ENCODE measurements around the gene ENTHD1. TPM values are rescaled to one million over a fixed set of nuclear protein-coding genes. Genes with fewer than 3 reads are reported as not detected.

The ENTHD1 gene
- total and polyA plus RNA-seq, 8 donors = 0.16 TPM; not detected in 7

- intact Hi-C loops (cut with DNase I) = no loop called here
- Histone ChIP-seq H3K36me3 (no peaks in the 10 kb centered on the region), H3K27ac (no peak overlapping the region), H3K9me3 (no peaks in the 10 kb centered on the region), H3K4me1 (no peaks in the 10 kb centered on the region), H3K27me3 (peaks cover 0 to 73% of the 10 kb centered on the region in 2 donors), H3K4me3 (no peak overlapping the region)
- no peak for ATAC-seq
- DNase-seq = no peak
- no peak for TF ChIP-seq CTCF (IDR thresholded peaks at IDR 0.05)
These were observed 160.9 kb downstream of the ENTHD1 start for GRCh38 chr22:39732625-39733024.

GRCh38 chr22:39731881-39732555, 161.5 kb downstream of the ENTHD1 start:
- no peaks in the 10 kb centered on the region for H3K36me3 ChIP-seq
- ATAC-seq (no peak), DNase-seq (no peak)
- no peak overlapping the region for H3K27ac ChIP-seq
- no peak for TF ChIP-seq CTCF (IDR thresholded peaks at IDR 0.05)
- H3K4me3 ChIP-seq = no peak overlapping the region
- no peaks in the 10 kb centered on the region for H3K4me1 ChIP-seq
- peaks cover 0 to 76% of the 10 kb centered on the region in 2 donors for H3K27me3 ChIP-seq
- intact Hi-C loops (cut with DNase I) = no loop called here
- no peaks in the 10 kb centered on the region for H3K9me3 ChIP-seq

GRCh38 chr22:39731481-39731880, 162.1 kb downstream of the ENTHD1 start:
- DNase-seq (no peak), ATAC-seq (no peak)
- H3K27me3 ChIP-seq = peaks cover 0 to 77% of the 10 kb centered on the region in 2 donors
- intact Hi-C loops (cut with DNase I) = no loop called here
- no peak overlapping the region for H3K27ac ChIP-seq
- no peaks in the 10 kb centered on the region for H3K9me3 ChIP-seq
- no peak overlapping the region for H3K4me3 ChIP-seq
- TF ChIP-seq CTCF (IDR thresholded peaks at IDR 0.05) = no peak
- no peaks in the 10 kb centered on the region for H3K4me1 ChIP-seq
- H3K36me3 ChIP-seq = no peaks in the 10 kb centered on the region

- Histone ChIP-seq H3K4me3 (no peak overlapping the region), H3K9me3 (no peaks in the 10 kb centered on the region), H3K27me3 (peaks cover 0 to 80% of the 10 kb centered on the region in 2 donors), H3K36me3 (no peaks in the 10 kb centered on the region), H3K27ac (no peak overlapping the region), H3K4me1 (no peaks in the 10 kb centered on the region)
- intact Hi-C loops (cut with DNase I) = no loop called here
- ATAC-seq (no peak), DNase-seq (peak in 1 of 4 donors; percentile 36)
- no peak for TF ChIP-seq CTCF (IDR thresholded peaks at IDR 0.05)
These were observed 164.2 kb downstream of the ENTHD1 start for GRCh38 chr22:39729141-39729934.

DNA sequence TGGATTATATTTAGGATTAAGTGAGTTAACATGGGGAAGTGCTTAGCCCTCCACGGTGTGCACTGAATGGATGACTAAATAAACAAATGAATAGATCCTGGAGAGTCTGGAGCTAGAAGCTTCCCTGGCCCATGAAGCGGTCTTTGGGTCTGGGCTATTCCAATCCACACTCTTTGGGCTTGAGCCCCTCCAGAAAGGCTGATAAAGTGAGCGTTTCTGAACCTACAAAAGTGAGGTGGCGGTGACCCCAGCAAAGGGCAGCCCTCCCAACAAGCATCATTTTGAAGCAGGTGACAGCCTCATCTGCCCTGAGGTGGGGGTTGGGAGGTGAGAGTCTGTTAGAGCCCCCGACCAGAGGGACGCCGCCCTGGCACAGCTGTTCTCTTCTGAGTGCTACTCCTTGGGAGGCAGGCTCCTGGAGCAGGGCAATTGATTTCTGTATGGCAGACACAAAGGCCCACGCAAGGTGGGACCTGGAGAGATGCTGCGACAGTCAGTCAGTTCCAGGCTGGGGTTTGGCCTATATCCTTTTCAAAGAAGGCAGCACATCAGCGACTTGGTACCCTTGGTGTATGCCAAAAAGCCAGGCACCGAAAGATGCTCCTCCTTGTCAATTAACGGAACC, 165.2 kb downstream of the ENTHD1 start:
- TF ChIP-seq CTCF (IDR thresholded peaks at IDR 0.05) = no peak
- H3K27me3 ChIP-seq = peaks cover 0 to 84% of the 10 kb centered on the region in 2 donors
- intact Hi-C loops (cut with DNase I) = no loop called here

More for the DNA sequence above, 165.2 kb downstream of the ENTHD1 start:
- no peaks in the 10 kb centered on the region for H3K4me1 ChIP-seq
- no peak overlapping the region for H3K27ac ChIP-seq
- peak in 1 of 4 donors; percentile 37 for DNase-seq
- ATAC-seq = no peak
- H3K4me3 ChIP-seq = no peak overlapping the region
- H3K9me3 ChIP-seq = no peaks in the 10 kb centered on the region
- H3K36me3 ChIP-seq = no peaks in the 10 kb centered on the region
